G401 (cell line): ENCODE measurements around the gene PLEKHG4B. TPM values are rescaled to one million over a fixed set of nuclear protein-coding genes. Genes with fewer than 3 reads are reported as not detected.
A peak's percentile ranks its signal among the peaks of the same experiment; 100 is the strongest.

Experiments
- DNase-seq: peaks from one replicate; pipeline ENCODE4 v3.0.0-alpha.2; 2015; ENCODE audit warnings: low spot score
- in situ Hi-C: cut with HindIII; loops from 2 replicates; pipeline ENCODE4 v1.10.0; 2016; ENCODE audit warnings: low sequenced_read_pairs, mixed read lengths
- total RNA-seq: library from RNA; depleted of rRNA; stranded (reverse); fragments of >200 nt; shearing (Covaris generic); gene quantifications from 2 replicates; pipeline ENCODE4 v1.2.3, GENCODE V29; 2014

The PLEKHG4B gene
- total RNA-seq, 1 experiment from 2014 or later: 4.5 TPM

- DNase-seq: no peak
- in situ Hi-C loops: no loop called here
Measured at GRCh38 chr5:180286-180918, 88.4 kb downstream of the PLEKHG4B start.

DNA sequence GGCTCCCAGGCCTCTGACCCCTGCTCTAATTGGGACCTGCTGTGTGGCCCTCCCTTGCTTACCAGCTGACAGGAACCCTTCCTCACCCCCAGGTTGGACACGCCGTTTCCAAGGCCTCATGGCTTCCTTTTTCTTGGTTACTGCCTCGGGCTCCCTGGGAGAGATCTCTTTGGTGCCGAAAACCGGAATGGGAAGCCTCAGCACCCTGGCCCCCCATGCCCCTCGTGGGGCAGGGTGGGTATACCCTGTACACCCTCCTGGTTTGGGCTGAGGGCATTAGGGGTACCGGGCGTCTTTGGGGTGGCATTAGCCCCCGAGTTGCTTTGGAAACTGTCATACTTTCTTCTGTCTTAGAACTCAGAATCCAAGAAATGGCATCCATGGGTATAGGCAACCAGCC, 89.2 kb downstream of the PLEKHG4B start:
- DNase-seq: no peak
- in situ Hi-C loops: no loop called here

- in situ Hi-C loops: no loop called here
- no peak for DNase-seq
Measured at GRCh38 chr5:181566-181965, 89.6 kb downstream of the PLEKHG4B start.

- DNase-seq: no peak
- in situ Hi-C loops: no loop called here
Measured at GRCh38 chr5:182126-182525, 90.2 kb downstream of the PLEKHG4B start.

GRCh38 chr5:184471-184870, 92.5 kb downstream of the PLEKHG4B start:
- in situ Hi-C loops: no loop called here
- no peak for DNase-seq

DNA sequence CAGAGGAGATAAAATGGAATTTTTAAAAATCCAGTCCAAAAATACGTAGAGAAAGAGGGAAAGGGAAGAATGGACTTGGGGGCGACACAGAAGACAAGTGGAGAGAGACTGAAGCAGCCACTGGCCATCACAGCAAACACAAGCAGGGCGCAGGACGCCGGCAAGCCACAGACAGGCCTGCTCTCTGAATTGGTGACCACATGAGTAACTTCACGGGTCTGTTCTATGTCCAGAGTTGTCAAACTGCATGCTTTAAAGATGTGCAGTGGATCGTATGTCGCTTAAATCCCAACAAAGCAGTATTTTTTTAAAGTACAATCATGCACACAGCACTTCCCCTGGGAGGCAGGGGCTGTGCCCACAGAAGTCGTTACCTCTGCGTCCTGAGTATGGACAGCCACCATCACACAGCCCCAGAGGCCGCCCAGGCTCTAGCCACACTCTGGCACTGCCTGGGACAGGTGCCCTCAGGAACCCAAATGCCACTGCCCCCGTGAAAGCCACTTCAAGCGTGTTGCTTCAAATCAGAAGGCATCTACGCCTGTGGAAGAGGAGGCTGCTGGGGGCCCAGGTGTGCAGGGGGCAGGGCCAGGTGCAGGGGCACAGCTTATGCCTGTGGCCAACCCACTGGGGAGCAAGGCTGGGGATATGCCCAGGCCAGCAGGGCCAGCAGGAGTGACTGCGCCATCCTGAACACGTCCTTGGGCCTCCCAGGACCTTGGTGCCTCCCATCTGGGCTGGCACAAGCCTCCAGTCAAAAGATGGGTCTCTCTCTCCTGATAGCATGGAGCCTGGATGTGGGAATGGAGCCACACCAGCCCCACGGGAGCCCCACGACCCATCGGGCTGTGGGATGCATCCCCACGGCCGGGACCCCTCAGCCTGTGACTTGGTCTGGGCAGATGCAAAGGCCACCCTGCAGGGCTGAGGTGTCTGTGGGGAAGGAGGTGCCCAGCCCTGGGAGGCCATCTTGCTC, 93.4 kb downstream of the PLEKHG4B start:
- DNase-seq: no peak
- in situ Hi-C loops: no loop called here

GRCh38 chr5:186091-187041, 94.4 kb downstream of the PLEKHG4B start:
- in situ Hi-C loops: no loop called here
- no peak for DNase-seq

- in situ Hi-C loops: no loop called here
- DNase-seq: no peak
Measured at GRCh38 chr5:187042-187431, 95.1 kb downstream of the PLEKHG4B start.

GRCh38 chr5:187617-188451, 95.9 kb downstream of the PLEKHG4B start:
- in situ Hi-C loops: no loop called here
- DNase-seq: no peak

- in situ Hi-C loops: no loop called here
- DNase-seq: peak; percentile 90
Measured at GRCh38 chr5:188488-189481, 96.8 kb downstream of the PLEKHG4B start.

DNA sequence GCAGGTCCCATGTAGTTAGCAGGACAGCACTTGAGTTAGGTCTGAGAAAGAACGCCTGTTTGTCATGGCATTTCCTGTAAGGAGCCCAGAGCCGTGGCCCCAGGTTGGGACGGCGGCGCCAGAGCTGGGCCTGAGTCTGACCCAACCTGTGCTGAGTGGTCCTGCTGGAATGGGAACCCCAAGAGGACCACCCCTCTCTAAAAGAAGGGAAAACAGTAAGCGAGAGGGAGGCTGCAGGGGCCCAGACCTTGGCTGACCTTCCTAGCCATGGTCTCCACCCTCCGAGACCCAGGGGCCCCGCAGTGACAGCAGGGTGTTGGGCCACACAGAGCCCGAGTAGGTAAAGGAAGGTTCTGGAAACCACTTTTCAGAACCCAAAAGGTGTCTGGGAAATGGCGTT, 97.5 kb downstream of the PLEKHG4B start:
- in situ Hi-C loops: no loop called here
- no peak for DNase-seq

GRCh38 chr5:189976-190365, 98.0 kb downstream of the PLEKHG4B start:
- in situ Hi-C loops: no loop called here

GRCh38 chr5:190366-191035, 98.5 kb downstream of the PLEKHG4B start:
- DNase-seq: no peak
- in situ Hi-C loops: no loop called here

More at GRCh38 chr5:189976-190365, 98.0 kb downstream of the PLEKHG4B start:
- no peak for DNase-seq

- in situ Hi-C loops: no loop called here
- peak; percentile 90 for DNase-seq
Measured at GRCh38 chr5:191036-191948, 99.3 kb downstream of the PLEKHG4B start, which contains the start of gene LRRC14B. LRRC14B (plus strand) TSS chr5:191495; CDS start chr5:191539, 44 bp downstream.

DNA sequence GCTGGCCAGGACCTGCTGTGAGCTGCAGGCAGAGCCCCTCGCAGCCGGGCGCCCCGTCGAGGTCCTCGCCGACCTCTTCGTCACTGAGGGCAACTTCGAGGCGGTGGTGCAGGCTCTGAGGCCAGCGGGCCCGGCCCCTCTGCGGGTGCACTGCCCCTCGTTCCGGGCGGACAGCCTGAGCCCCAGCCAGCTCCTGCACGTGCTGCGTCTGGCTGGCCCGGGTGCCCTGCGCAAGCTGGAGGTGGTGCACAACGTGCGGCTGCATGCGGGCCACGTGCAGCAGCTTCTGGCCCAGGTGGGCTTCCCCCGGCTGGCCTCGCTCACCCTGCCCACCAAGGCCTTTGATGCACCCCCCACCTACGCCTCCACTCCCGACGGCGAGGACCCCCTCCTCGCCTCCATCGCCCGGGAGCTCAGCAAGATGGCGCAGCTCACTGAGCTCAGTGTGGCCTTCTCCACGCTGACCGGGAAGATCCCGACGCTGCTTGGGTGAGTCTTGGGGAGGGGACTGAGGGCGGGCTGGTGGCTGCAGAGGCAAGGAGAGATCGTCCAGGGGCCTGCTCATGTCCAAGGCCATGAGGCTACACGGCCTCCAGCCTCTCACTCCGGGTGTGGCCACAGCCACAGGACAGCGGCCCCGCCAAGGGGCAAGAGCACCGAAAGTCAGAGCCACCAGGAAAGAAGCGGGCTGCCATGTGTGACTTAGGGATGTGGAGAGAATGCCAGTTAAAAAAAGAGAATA, 100.2 kb downstream of the PLEKHG4B start:
- DNase-seq: no peak
- in situ Hi-C loops: no loop called here
